Stimulated activated CD4-positive, alpha-beta T cell treated with anti-CD3 and anti-CD28 coated beads, Interleukin-12 subunit alpha, Interleukin-12 subunit beta, amount 100 ng/mL, for 48 hours (primary cell): Measurements from ENCODE around the gene ALAS2.
A peak's percentile ranks its signal among the peaks of the same experiment; 100 is the strongest.
"Not testable (repeated sequence)": the region's sequence is repeated elsewhere in the genome, so short reads cannot be mapped to it uniquely, and the experiment has no call there.

Experiments
- DNase-seq, 3 donors: peaks; one replicate each; pipeline ENCODE4 v3.0.0-alpha.2; 2020; ENCODE audit warnings: low read depth in 2 of 3, low spot score in 1 of 3

Gene ALAS2

DNA sequence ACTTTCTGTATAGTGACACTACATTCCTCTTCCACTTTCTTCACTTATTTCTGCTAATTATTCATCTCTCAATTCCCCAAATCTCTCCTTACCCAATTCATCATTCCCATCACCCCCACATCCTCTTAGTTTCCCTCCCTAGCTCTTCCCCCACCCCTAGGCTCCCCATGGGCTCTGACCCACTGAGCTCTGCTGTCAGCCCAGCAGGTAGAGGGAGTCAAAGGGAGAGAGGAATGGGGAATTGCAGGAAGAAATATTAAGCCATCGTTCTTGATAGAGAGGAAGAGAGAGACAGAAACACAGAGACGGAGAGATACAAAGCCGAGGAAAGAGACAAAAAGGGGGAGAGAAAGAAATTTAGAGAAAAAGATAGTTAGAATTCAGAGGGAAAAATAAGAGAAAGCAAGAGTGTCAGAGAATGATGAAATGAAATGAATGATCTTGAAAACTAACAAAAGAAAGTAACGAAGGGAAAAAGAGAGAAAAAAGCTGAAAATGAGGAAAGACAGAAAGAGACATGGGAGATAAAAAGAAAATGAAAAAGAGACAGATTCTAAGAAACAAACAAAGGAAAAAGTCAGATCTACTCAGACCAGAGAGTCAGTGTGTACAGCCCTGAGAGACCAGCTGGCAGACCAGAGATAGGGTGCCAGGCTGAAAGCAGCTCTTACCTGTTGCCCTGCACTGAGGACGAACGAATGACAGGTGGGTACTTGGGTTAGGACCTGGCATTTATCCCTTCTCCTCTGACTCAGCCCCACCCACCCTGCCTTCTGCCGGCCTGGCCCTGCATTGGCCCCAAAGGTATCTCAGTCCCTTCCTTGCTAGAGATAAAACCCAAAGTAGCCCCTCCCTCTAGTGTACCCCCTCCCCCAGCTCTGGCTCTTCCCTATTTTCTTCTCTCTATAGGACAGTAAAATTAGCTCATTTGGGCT lies at the start of gene ALAS2:
TSS of gene ALAS2 (minus strand) at position 707 of the 935 bp plus-strand sequence. CDS start 4,977 bp downstream, outside the sequence.
- DNase-seq: no peak

DNA sequence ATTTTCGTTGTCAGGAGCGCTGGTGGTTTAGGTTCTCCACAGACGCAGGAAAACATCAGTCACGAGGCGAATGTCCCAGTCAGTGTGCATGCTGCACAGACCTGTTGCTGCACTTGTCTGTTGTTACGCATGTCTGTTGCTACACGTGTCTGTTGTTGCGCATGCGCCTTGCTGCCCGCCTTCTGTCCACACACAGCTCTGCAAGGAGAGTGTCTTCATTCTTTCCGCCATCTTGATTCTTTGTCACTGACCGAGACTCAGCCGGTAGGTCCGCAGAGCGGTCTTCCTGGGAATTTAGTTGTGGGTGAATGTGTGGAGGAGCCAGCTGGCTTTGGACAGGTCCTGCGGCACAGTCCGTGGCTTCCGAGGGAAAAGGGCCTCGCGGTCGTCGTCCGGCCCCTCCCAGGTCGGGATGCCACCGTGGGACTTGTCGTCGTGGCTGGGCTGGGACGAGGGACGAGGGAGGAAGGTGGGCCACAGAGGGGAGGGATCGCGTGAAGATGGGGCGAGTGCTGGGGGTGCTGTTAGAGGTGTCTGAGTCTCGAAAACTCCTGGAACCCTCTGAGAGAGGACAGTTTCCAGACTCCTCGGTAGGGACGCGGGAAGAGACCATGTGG lies 44.2 kb upstream of the ALAS2 start, which contains the start of gene PAGE2B:
TSS of gene PAGE2B (plus strand) at position 180 of the 617 bp plus-strand sequence. CDS start 1,012 bp downstream, outside the sequence.
- DNase-seq: no peak

DNA sequence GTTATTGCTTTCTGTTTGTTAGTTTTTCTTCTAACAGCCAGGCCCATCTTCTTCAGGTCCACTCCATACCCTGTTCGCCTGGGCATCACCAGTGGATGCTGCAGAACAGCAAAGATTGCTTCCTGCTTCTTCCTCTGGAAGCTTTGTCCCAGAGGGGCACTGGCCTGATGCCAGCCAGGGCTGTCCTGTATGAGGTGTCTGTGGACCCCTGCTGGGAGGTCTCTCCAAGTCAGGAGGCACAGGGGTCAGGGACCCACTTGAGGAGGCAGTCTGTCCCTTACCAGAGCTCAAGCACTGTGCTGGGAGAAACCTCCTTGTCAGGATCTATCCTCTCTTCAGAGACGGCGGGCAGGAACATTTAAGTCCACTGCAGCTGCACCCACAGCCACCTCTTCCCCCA lies 41.5 kb upstream of the ALAS2 start:
- DNase-seq: no peak

- DNase-seq: not testable (repeated sequence)
Measured at GRCh38 chrX:55067180-55067579, 36.4 kb upstream of the ALAS2 start.

GRCh38 chrX:55057675-55058249 lies 27.0 kb upstream of the ALAS2 start:
- DNase-seq: peak in 1 of 3 donors; percentile 20

DNA sequence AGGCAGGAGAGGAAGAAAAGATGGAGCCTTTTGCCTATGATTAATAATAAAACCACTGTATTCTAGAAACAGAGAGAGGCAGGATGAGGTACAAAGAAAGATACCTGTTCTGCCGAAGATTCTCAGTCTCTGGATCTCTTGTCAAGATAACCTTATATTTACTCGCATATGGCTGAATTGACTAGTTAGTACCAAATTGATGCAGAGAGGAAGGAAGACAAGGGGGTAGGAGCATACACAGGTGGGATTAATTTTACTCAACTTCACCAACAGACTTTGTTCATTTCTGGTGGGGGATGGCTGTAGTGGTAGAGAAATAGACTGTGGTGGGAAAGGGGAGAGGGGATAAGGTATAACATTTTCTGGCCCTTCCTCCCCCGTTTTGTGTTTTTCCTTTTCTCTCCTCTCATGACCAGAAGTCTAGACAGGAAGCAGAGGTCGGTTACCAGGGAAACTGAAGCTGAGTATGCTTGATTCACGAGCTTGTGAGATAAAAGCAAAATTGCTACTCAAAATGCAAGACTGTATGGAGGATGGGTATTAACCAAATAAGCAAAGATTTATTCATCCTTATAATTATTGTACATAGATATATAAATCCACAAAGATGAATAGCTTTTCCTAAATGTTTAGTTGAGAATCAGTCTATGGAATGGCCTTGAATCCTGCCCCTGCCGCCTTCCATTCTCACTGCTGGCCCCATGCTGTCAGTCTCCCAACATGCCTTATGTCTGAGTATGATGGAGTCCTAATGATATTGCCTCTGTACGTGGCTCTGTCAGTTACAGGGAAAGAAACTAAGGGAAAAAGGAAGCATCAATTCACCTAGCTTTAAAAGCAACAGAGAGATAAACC lies 26.3 kb upstream of the ALAS2 start:
- no peak for DNase-seq

- not testable (repeated sequence) for DNase-seq
Measured at GRCh38 chrX:55050599-55050998, 19.8 kb upstream of the ALAS2 start.

- DNase-seq: no peak
Measured at GRCh38 chrX:55041514-55041913, 10.7 kb upstream of the ALAS2 start.

GRCh38 chrX:55039471-55039870 lies 8.7 kb upstream of the ALAS2 start:
- no peak for DNase-seq

DNA sequence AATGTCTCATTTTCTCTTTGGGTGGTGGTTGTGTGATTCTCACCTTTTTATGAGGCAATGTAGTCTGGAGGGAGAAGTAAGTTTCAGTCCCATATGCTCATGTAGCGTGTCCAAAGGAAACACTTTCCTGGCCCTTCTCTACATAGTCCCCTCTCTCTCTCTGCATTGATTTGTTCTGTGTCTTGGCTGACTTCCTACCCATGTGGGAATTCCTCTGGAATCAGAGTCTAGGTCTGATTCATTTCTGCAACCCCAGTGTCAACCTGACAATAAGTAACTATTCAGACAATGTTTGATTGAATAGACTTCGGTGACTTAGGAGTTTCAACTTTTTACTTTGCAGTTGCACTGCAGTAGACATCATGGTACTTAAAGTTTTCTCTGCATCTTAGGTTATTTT lies 2.7 kb upstream of the ALAS2 start:
- no peak for DNase-seq

DNA sequence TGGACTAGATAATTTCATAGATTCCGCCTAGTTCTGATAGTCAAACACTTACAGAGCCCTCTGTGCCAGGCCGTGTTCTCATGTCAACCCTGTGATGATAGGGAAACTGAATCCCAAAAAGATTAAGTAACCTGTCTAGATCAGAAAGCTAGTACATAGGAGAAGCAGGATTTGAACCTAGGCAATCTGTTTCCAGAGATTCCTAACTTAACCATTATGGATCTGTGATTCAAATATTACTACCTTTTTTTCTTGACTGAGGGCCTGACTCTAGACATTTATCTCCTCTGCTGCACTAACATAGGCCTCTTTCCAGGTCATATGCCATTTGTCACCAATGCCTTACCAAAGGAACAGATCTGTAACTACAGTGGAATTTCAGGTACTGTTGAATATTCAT lies 1.5 kb downstream of the ALAS2 start:
- no peak for DNase-seq

GRCh38 chrX:55028611-55029010 lies 2.2 kb downstream of the ALAS2 start:
- DNase-seq: no peak

DNA sequence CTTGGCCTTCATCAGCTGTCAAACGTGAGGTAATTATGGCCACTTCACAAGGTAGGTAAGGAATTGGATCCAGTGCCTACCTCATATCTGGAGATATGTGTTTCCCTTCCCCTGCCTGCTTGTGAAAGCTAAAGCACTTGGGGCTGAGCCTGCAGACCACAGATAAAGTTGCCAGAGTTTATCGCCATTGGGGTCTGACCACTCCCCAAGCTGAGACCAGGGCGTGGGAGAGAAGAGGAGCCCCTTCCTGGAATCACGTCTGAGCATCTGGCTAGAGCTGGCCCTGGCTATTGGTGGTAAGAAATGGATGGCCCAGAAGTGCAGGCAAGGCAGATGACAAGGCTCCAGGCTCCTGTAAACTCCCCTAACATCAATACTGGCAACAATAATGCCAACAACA lies 2.7 kb downstream of the ALAS2 start:
- no peak for DNase-seq

- no peak for DNase-seq
Measured at GRCh38 chrX:55026840-55027239, 3.9 kb downstream of the ALAS2 start.

GRCh38 chrX:55026143-55026542 lies 4.6 kb downstream of the ALAS2 start:
- no peak for DNase-seq

DNA sequence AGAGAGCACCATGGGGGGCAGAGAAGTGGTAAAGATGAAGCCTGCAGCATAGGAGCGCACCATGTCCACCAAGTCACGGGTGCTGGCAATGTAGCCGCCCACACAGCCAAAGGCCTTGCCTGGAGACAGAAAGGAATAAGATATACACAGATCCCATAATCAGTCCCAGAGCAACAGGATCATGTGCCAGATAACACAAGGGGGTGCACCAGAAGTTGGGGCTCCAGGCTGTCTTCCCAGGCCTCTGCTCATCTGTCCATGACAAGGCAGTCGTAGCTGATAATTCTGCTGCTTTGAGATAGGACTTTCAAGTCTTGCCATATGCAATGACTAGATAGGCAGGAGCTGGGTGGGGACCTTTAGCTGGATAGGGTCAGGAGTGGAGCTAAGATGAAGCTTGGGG lies 15.9 kb downstream of the ALAS2 start:
- DNase-seq: no peak

GRCh38 chrX:55011294-55011693 lies 19.5 kb downstream of the ALAS2 start:
- DNase-seq: no peak

DNA sequence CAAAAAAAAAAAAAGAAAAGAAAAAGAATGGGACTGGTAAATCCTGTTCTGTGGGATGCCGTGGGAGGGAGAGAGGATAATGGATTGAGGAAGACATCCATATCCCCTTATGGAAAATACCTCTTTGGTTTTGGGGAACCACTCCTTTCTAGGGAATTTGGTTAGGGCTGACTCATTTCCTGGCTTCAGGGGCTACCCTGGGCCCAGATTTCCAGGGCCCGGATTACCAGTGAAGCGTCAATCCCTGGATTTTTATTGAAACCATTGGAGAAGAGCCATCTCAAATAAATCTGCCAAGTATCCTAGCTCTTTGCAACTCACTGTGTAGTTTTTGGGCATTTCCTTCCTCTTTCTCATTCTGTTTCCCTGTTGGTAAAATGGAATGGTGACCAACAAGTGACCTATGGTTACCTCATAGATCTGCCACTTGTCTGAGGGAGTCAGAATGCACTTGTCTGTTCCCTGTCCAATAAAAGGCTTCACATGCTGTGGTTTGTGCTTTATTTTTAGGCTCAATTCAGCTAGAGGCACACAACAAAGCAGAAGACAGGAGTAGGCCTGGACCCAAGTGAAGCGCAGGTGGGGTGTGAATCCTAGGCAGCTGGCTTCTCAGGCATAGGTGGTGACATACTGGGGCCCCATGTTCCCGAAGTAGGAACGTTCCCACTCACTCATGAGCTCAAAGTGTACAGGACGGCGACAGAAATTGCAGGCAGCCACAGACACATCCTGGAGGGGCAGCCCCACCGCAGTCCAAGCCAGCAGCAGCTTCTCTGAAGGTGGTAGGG lies 22.0 kb downstream of the ALAS2 start:
- DNase-seq: no peak

- DNase-seq: no peak
Measured at GRCh38 chrX:55007656-55008055, 23.1 kb downstream of the ALAS2 start.
